Measurements from ENCODE around the gene BDNF. TPM values are rescaled to one million over a fixed set of nuclear protein-coding genes. Genes with fewer than 3 reads are reported as not detected.

BDNF gene
- total and polyA plus RNA-seq, 2 experiments from 2014 or later: 5.1 to 5.2 TPM

DNA sequence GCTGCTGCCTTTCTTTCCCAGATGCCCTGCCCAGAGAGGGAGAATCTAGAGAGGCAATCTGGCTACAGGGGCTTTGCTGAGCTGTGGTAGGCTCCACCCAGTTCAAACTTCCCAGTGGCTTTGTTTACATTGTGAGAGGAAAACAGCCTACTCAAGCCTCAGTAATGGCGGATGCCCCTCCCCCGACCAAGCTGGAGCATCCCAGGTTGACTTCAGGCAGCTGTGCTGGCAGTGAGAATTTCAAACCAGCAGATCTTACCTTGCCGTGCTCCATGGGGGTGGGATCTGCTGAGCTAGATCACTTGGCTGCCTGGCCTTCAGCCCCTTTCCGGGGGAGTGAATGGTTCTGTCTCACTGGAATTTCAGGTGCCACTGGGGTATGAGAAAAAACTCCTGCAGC, 12.2 kb downstream of the BDNF start:
- H3F3A ChIP-seq (replicated peaks; ENCODE audit: low read depth): no peaks in the 10 kb centered on the region
- H3K4me1 ChIP-seq (ENCODE audit: insufficient read depth): peaks cover 37% of the 10 kb centered on the region
- H3K9me2 ChIP-seq (ENCODE audit: insufficient read depth): 0 out of 2 replicates have a peak, but pooled peaks cover 4% of the 10 kb centered on the region
- H3K4me1 Mint-ChIP-seq: peaks cover 46% of the 10 kb centered on the region
- peak; percentile 70 for ATAC-seq
- peak overlapping the region; percentile 68 for H3K4me2 ChIP-seq
- H3K27me3 Mint-ChIP-seq (ENCODE audit: insufficient read depth, low read depth, poor library complexity): no peaks in the 10 kb centered on the region
- peaks cover 29% of the 10 kb centered on the region for H3K9me3 Mint-ChIP-seq
- DNase-seq (ENCODE audit: low spot score): peak; percentile 88
- peaks cover 42% of the 10 kb centered on the region; the same call in 2 of the 3 replicates for H3K36me3 Mint-ChIP-seq (ENCODE audit: low read depth)
- peak overlapping the region; percentile 74 for H3K27ac ChIP-seq (ENCODE audit: low read depth)
- no peaks in the 10 kb centered on the region for H3K27me3 ChIP-seq (ENCODE audit: insufficient read depth)
- H3K27ac Mint-ChIP-seq: no peak overlapping the region
- H3K4me3 Mint-ChIP-seq: no peak overlapping the region; the same call in 2 of the 3 replicates
- no peaks in the 10 kb centered on the region for H3K36me3 ChIP-seq (ENCODE audit: insufficient read depth)
- no peak overlapping the region for H2AFZ ChIP-seq
- H3K79me2 ChIP-seq (replicated peaks; ENCODE audit: insufficient read depth): peaks cover 33% of the 10 kb centered on the region
- TF ChIP-seq, protein P1, sequence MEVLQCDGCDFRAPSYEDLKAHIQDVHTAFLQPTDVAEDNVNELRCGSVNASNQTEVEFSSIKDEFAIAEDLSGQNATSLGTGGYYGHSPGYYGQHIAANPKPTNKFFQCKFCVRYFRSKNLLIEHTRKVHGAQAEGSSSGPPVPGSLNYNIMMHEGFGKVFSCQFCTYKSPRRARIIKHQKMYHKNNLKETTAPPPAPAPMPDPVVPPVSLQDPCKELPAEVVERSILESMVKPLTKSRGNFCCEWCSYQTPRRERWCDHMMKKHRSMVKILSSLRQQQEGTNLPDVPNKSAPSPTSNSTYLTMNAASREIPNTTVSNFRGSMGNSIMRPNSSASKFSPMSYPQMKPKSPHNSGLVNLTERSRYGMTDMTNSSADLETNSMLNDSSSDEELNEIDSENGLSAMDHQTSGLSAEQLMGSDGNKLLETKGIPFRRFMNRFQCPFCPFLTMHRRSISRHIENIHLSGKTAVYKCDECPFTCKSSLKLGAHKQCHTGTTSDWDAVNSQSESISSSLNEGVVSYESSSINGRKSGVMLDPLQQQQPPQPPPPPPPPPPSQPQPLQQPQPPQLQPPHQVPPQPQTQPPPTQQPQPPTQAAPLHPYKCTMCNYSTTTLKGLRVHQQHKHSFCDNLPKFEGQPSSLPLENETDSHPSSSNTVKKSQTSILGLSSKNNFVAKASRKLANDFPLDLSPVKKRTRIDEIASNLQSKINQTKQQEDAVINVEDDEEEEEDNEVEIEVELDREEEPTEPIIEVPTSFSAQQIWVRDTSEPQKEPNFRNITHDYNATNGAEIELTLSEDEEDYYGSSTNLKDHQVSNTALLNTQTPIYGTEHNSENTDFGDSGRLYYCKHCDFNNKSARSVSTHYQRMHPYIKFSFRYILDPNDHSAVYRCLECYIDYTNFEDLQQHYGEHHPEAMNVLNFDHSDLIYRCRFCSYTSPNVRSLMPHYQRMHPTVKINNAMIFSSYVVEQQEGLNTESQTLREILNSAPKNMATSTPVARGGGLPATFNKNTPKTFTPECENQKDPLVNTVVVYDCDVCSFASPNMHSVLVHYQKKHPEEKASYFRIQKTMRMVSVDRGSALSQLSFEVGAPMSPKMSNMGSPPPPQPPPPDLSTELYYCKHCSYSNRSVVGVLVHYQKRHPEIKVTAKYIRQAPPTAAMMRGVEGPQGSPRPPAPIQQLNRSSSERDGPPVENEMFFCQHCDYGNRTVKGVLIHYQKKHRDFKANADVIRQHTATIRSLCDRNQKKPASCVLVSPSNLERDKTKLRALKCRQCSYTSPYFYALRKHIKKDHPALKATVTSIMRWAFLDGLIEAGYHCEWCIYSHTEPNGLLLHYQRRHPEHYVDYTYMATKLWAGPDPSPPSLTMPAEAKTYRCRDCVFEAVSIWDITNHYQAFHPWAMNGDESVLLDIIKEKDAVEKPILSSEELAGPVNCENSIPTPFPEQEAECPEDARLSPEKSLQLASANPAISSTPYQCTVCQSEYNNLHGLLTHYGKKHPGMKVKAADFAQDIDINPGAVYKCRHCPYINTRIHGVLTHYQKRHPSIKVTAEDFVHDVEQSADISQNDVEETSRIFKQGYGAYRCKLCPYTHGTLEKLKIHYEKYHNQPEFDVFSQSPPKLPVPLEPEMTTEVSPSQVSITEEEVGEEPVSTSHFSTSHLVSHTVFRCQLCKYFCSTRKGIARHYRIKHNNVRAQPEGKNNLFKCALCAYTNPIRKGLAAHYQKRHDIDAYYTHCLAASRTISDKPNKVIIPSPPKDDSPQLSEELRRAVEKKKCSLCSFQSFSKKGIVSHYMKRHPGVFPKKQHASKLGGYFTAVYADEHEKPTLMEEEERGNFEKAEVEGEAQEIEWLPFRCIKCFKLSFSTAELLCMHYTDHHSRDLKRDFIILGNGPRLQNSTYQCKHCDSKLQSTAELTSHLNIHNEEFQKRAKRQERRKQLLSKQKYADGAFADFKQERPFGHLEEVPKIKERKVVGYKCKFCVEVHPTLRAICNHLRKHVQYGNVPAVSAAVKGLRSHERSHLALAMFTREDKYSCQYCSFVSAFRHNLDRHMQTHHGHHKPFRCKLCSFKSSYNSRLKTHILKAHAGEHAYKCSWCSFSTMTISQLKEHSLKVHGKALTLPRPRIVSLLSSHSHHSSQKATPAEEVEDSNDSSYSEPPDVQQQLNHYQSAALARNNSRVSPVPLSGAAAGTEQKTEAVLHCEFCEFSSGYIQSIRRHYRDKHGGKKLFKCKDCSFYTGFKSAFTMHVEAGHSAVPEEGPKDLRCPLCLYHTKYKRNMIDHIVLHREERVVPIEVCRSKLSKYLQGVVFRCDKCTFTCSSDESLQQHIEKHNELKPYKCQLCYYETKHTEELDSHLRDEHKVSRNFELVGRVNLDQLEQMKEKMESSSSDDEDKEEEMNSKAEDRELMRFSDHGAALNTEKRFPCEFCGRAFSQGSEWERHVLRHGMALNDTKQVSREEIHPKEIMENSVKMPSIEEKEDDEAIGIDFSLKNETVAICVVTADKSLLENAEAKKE (CRISPR knock-in tag; IDR thresholded peaks at IDR 0.05): peak; percentile 52; the same call in 1 of the 2 replicates
- TF ChIP-seq EZH2 (IDR thresholded peaks at IDR 0.05; ENCODE audit: low read depth, unreplicated experiment): no peak
- no peaks in the 10 kb centered on the region for H4K20me1 ChIP-seq (replicated peaks; ENCODE audit: insufficient read depth)
- peak overlapping the region; percentile 15; the same call in 1 of the 2 replicates for H3K4me3 ChIP-seq

GRCh38 chr11:27681664-27682063, 18.6 kb downstream of the BDNF start:
- H4K20me1 ChIP-seq (replicated peaks; ENCODE audit: insufficient read depth): no peaks in the 10 kb centered on the region
- TF ChIP-seq POLR2AphosphoS5 (IDR thresholded peaks at IDR 0.05; ENCODE audit: low read depth) (no peak), ETS1 (IDR thresholded peaks at IDR 0.05) (no peak), ZNF331 (CRISPR knock-in tag; IDR thresholded peaks at IDR 0.05; ENCODE audit: low read depth) (no peak), EZH2 (IDR thresholded peaks at IDR 0.05; ENCODE audit: low read depth, unreplicated experiment) (no peak), EZH2phosphoT487 (IDR thresholded peaks at IDR 0.05; ENCODE audit: unreplicated experiment) (no peak), CREB1 (CRISPR knock-in tag; IDR thresholded peaks at IDR 0.05; ENCODE audit: low read depth) (no peak)

More at GRCh38 chr11:27681664-27682063, 18.6 kb downstream of the BDNF start:
- Mint-ChIP-seq H3K4me1 (peaks cover 4% of the 10 kb centered on the region; the same call in 2 of the 3 replicates), H3K4me3 (no peak overlapping the region), H3K36me3 (ENCODE audit: low read depth) (peaks cover 33% of the 10 kb centered on the region; the same call in 2 of the 3 replicates), H3K27me3 (ENCODE audit: insufficient read depth, low read depth, poor library complexity) (no peaks in the 10 kb centered on the region), H3K9me3 (peaks cover 23% of the 10 kb centered on the region), H3K27ac (no peak overlapping the region)
- DNase-seq (ENCODE audit: low spot score) (no peak), ATAC-seq (no peak)
- no peaks in the 10 kb centered on the region for H3F3A ChIP-seq (replicated peaks; ENCODE audit: low read depth)
- no peaks in the 10 kb centered on the region; the same call in 1 of the 2 replicates for H3K4me1 ChIP-seq (ENCODE audit: insufficient read depth)
- no peak overlapping the region for H3K4me3 ChIP-seq
- no peak overlapping the region for H3K27ac ChIP-seq (ENCODE audit: low read depth)
- H3K9me2 ChIP-seq (ENCODE audit: insufficient read depth): 0 out of 2 replicates have a peak, but pooled peaks cover under 1% of the 10 kb centered on the region
- H3K4me2 ChIP-seq: no peak overlapping the region
- no peaks in the 10 kb centered on the region for H3K27me3 ChIP-seq (ENCODE audit: insufficient read depth)
- no peak overlapping the region for H2AFZ ChIP-seq
- peaks cover 16% of the 10 kb centered on the region; the same call in 1 of the 2 replicates for H3K79me2 ChIP-seq (replicated peaks; ENCODE audit: insufficient read depth)
- H3K36me3 ChIP-seq (ENCODE audit: insufficient read depth): no peaks in the 10 kb centered on the region

Measured in GM23338 (cell line).